Fibroblast of mammary gland (primary cell): ENCODE data around the gene THRB.
"Not testable (repeated sequence)": the region's sequence is repeated elsewhere in the genome, so short reads cannot be mapped to it uniquely, and the experiment has no call there.

Experiments
- DNase-seq: peaks from one replicate; pipeline ENCODE4 v3.0.0-alpha.2; 2010; ENCODE audit warnings: low read depth
- H3K4me3 ChIP-seq: 2 replicates; pipeline ENCODE4 v1.5.1; 2011; ENCODE audit warnings: low read depth, mild to moderate bottlenecking, low read length, moderate library complexity; ENCODE audit not compliant: control insufficient read depth
- CTCF ChIP-seq: conservative IDR thresholded peaks from 2 replicates; pipeline ENCODE4 v1.5.1; 2011; ENCODE audit warnings: low read depth, low read length, inconsistent platforms; ENCODE audit not compliant: control insufficient read depth, insufficient read depth

The THRB gene

GRCh38 chr3:24433838-24434591, 60.6 kb downstream of the THRB start:
- no peak for TF ChIP-seq CTCF
- no peak overlapping the region for H3K4me3 ChIP-seq
- no peak for DNase-seq

GRCh38 chr3:24432989-24433388, 61.7 kb downstream of the THRB start:
- TF ChIP-seq CTCF = no peak
- H3K4me3 ChIP-seq = no peak overlapping the region
- no peak for DNase-seq

- H3K4me3 ChIP-seq = no peak overlapping the region
- no peak for TF ChIP-seq CTCF
- DNase-seq = no peak
These were observed 66.2 kb downstream of the THRB start for GRCh38 chr3:24428481-24428880.

GRCh38 chr3:24426896-24427295, 67.8 kb downstream of the THRB start:
- no peak for DNase-seq
- TF ChIP-seq CTCF = no peak
- H3K4me3 ChIP-seq = no peak overlapping the region

GRCh38 chr3:24420829-24421228, 73.8 kb downstream of the THRB start:
- not testable (repeated sequence) for DNase-seq, H3K4me3 ChIP-seq

GRCh38 chr3:24420224-24420623, 74.4 kb downstream of the THRB start:
- H3K4me3 ChIP-seq = no peak overlapping the region
- no peak for DNase-seq
- TF ChIP-seq CTCF = no peak

- TF ChIP-seq CTCF = no peak
- no peak overlapping the region for H3K4me3 ChIP-seq
- DNase-seq = no peak
These were observed 75.4 kb downstream of the THRB start for GRCh38 chr3:24419067-24419791.
